Cardiac muscle cell (in vitro differentiated cells and primary cell): ENCODE measurements around the gene CXXC4. TPM values are rescaled to one million over a fixed set of nuclear protein-coding genes. Genes with fewer than 3 reads are reported as not detected.

Experiments
- DNase-seq, 2 donors: peaks; one replicate each; pipeline versions ENCODE4 v3.0.0 to v3.0.0-alpha.2; 2010 to 2017; ENCODE audit warnings: low read depth in 1 of 2, low spot score in 1 of 2
- H3K27ac ChIP-seq: fragments of 200-600 bp; sonication (generic); 2 replicates; pipeline ENCODE4 v1.5.1; 2016
- H3K27me3 ChIP-seq: fragments of 200-600 bp; sonication (generic); 2 replicates; pipeline ENCODE4 v1.6.0; 2016; ENCODE audit warnings: control low read depth
- H3K36me3 ChIP-seq: fragments of 200-600 bp; sonication (generic); 2 replicates; pipeline ENCODE4 v1.5.1; 2016; ENCODE audit warnings: control low read depth
- H3K4me1 ChIP-seq: fragments of 200-600 bp; sonication (generic); 2 replicates; pipeline ENCODE4 v1.8.1; 2017; ENCODE audit warnings: low read depth, mild to moderate bottlenecking, mixed run types
- H3K4me3 ChIP-seq: fragments of 200-600 bp; sonication (generic); 2 replicates; pipeline ENCODE4 v1.5.1; 2016; ENCODE audit warnings: mild to moderate bottlenecking
- H3K9me3 ChIP-seq: fragments of 200-600 bp; sonication (generic); 2 replicates; pipeline ENCODE4 v1.5.1; 2017; ENCODE audit warnings: low read depth, mild to moderate bottlenecking, control low read depth
- CTCF ChIP-seq: IDR thresholded peaks from 2 replicates; pipeline ENCODE4 v1.5.1; 2012; ENCODE audit warnings: low read depth, mild to moderate bottlenecking, low read length
- polyA plus RNA-seq: library from polyadenylated mRNA; unstranded; fragments of >200 nt; fragmentation: Nextera tagmentation; extraction: Ambion mirVana; gene quantifications from 2 replicates; pipeline ENCODE4 v1.2.1, GENCODE V29; 2016
- total RNA-seq: library from RNA; depleted of rRNA; stranded (reverse); fragments of >200 nt; gene quantifications from 2 replicates; pipeline ENCODE4 v1.2.3, GENCODE V29; 2016

Gene CXXC4
- total and polyA plus RNA-seq, 2 experiments from 2014 or later: 10.6 to 20.2 TPM

GRCh38 chr4:104504536-104504935 lies 9.8 kb upstream of the CXXC4 start:
- no peak for TF ChIP-seq CTCF
- Histone ChIP-seq H3K4me3 (no peak overlapping the region), H3K36me3 (no peaks in the 10 kb centered on the region), H3K9me3 (no peaks in the 10 kb centered on the region), H3K4me1 (peaks cover 28% of the 10 kb centered on the region), H3K27me3 (no peaks in the 10 kb centered on the region), H3K27ac (no peak overlapping the region)
- no peak for DNase-seq

- DNase-seq: peak in 1 of 2 donors; percentile 9
- peaks cover 32% of the 10 kb centered on the region for H3K4me1 ChIP-seq
- no peaks in the 10 kb centered on the region for H3K27me3 ChIP-seq
- no peak overlapping the region for H3K27ac ChIP-seq
- no peak for TF ChIP-seq CTCF
- H3K9me3 ChIP-seq: no peaks in the 10 kb centered on the region
- H3K36me3 ChIP-seq: no peaks in the 10 kb centered on the region
- no peak overlapping the region for H3K4me3 ChIP-seq
Observed at GRCh38 chr4:104502471-104502870, 7.8 kb upstream of the CXXC4 start.

GRCh38 chr4:104501290-104501689 lies 6.6 kb upstream of the CXXC4 start:
- no peak for TF ChIP-seq CTCF
- DNase-seq: peak in 1 of 2 donors; percentile 37
- H3K36me3 ChIP-seq: no peaks in the 10 kb centered on the region
- H3K4me1 ChIP-seq: peaks cover 32% of the 10 kb centered on the region
- no peak overlapping the region for H3K4me3 ChIP-seq
- H3K27me3 ChIP-seq: no peaks in the 10 kb centered on the region
- H3K9me3 ChIP-seq: no peaks in the 10 kb centered on the region
- no peak overlapping the region for H3K27ac ChIP-seq

GRCh38 chr4:104500442-104500841 lies 5.7 kb upstream of the CXXC4 start:
- no peak overlapping the region for H3K27ac ChIP-seq
- peaks cover 32% of the 10 kb centered on the region for H3K4me1 ChIP-seq
- no peaks in the 10 kb centered on the region for H3K36me3 ChIP-seq
- TF ChIP-seq CTCF: no peak
- no peaks in the 10 kb centered on the region for H3K27me3 ChIP-seq
- peak in 1 of 2 donors; percentile 15 for DNase-seq
- no peaks in the 10 kb centered on the region for H3K9me3 ChIP-seq
- no peak overlapping the region for H3K4me3 ChIP-seq

GRCh38 chr4:104494185-104494584 lies 509 bp downstream of the CXXC4 start:
- no peak for TF ChIP-seq CTCF
- H3K27ac ChIP-seq: peak overlapping the region; percentile 92
- H3K4me1 ChIP-seq: peaks cover 16% of the 10 kb centered on the region
- DNase-seq: no peak
- H3K4me3 ChIP-seq: peak overlapping the region; percentile 82
- H3K36me3 ChIP-seq: no peaks in the 10 kb centered on the region
- no peaks in the 10 kb centered on the region for H3K9me3 ChIP-seq
- no peaks in the 10 kb centered on the region for H3K27me3 ChIP-seq
